ENCODE data around the gene C12orf56.

C12orf56 gene

DNA sequence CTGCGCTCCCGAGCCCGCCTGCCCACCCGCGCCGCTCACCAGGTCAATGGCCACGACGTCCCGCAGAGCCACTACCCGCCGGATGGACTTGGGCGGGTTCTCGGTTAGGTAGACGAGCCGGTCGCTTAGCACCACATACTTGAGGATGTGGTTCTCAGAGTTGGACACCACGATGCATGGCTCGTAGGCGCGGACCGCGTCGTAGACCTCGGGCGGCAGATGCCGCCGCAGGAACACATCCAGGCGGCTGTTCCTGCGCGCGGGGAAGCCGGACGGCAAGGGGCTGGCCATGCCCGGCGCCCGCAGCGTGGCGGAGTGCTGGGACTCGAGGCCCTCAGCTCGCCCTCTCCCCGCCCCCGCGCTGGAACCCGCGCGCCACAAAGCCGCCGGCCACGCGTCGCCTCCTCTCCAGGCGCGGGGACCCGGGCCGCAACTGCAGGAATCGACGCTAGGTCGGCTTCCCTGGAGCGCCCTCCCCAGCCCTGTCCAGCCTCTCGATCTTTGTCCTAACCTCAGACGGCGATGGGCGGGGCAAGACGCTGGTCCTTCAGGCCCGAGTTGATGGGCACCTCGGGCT is at the start of gene C12orf56:
Gene C12orf56 (minus strand): TSS at position 484 of the 577 bp plus-strand sequence. CDS start 193 bp downstream, at position 291.
- no peak for DNase-seq (ENCODE audit: low read depth in 2 of 2, low spot score in 1 of 2)

DNA sequence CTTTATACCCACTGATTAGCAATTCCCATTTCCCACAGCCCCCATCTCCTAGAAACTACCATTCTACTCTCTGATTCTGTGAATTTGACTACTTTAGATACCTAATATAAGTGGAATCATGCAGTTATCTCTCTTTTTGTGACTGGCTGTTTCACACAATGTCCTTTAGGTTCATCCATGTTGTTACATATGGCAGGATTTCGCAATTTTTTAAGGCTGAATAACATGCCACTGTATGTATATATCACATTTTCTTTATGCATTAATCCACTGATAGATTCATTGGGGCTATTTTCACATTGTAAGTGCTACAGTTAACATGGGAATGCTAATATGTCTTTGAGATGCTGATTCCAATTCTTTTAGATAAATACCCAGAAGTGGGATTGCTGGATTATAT is 49.5 kb upstream of the C12orf56 start:
- no peak for DNase-seq (ENCODE audit: low read depth in 2 of 2, low spot score in 1 of 2)

GRCh38 chr12:64433915-64434314 is 43.4 kb upstream of the C12orf56 start:
- DNase-seq (ENCODE audit: low read depth in 2 of 2, low spot score in 1 of 2), result no peak

- DNase-seq (ENCODE audit: low read depth in 2 of 2, low spot score in 1 of 2), result no peak
These were observed 41.2 kb upstream of the C12orf56 start for GRCh38 chr12:64431791-64432190.

DNA sequence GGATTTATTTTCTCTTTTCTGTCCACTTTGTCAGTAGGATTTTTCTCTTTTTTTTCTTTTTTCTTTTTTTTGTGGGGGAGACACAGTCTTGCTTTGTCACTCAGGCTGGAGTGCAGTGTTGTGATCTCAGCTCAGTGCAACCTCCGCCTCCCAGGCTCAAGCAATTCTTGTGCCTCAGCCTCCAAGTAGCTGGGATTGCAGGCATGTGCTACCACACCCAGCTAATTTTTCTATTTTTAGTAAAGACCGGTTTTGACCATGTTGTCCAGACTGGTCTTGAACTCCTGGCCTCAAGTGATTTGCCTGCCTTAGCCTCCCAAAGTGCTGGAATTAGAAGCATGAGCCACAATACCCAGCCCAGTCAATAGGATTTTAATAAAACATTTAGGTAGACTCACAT is 40.3 kb upstream of the C12orf56 start:
- no peak for DNase-seq (ENCODE audit: low read depth in 2 of 2, low spot score in 1 of 2)

DNA sequence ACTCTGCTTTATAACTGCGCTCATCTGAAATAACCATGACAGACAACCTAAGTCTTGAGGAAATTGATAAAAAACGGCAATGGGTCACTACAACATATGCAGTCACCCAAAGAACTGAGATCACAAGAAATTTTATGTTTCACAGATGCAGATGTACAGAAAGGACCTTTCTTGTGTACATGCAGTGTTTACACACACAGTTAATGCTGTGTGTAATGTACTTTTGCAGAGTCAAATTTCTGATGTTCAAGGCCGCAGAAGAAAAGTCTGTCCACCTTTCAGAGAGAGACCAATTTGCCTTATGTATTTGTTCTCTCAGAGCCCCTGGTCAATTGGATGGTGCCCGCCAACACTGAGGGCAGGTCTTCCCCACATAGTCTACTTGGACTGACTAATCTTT is 38.4 kb upstream of the C12orf56 start:
- no peak for DNase-seq (ENCODE audit: low read depth in 2 of 2, low spot score in 1 of 2)

DNA sequence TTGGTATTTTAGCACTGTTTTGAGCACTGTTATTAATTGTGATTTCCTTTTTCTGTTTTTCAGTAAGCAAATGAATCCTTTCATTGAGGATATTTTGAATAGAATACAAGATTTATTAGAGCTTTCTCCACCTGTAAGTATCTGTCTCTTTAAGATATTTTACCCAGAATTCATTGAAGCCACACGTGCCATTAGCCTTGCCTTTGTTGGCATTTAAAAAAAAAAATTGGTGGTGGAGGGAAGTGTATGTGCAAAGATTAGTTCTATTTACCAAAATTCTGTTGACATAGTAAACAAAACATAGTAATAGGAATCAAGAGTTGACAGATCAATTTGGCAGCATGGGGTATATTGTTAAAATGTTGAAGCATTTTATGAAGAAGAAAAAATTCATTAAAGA is 37.4 kb upstream of the C12orf56 start:
- DNase-seq (ENCODE audit: low read depth in 2 of 2, low spot score in 1 of 2), result no peak

DNA sequence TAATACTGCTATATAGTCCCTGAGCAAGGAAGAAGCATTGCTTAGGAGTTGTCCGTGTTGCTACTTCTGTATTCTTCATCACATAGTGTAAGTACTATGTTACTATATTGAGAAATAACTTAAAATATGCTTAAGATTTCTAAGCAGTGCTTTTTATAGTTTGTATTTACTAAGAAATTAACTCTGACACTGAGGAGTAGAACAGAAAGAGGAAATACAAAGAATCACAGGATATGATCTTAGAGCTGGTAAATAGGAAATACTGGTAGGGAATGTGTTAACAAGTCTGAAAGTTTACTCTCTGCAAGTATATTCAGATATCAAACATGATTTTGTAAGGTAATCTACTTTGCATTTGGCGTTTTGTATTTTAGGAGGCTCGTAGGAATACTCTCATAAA is 29.1 kb upstream of the C12orf56 start:
- DNase-seq (ENCODE audit: low read depth in 2 of 2, low spot score in 1 of 2), result no peak

GRCh38 chr12:64418209-64418608 is 27.7 kb upstream of the C12orf56 start:
- no peak for DNase-seq (ENCODE audit: low read depth in 2 of 2, low spot score in 1 of 2)

GRCh38 chr12:64413884-64414283 is 23.3 kb upstream of the C12orf56 start:
- no peak for DNase-seq (ENCODE audit: low read depth in 2 of 2, low spot score in 1 of 2)

GRCh38 chr12:64412459-64412858 is 21.9 kb upstream of the C12orf56 start:
- DNase-seq (ENCODE audit: low read depth in 2 of 2, low spot score in 1 of 2), result no peak

DNA sequence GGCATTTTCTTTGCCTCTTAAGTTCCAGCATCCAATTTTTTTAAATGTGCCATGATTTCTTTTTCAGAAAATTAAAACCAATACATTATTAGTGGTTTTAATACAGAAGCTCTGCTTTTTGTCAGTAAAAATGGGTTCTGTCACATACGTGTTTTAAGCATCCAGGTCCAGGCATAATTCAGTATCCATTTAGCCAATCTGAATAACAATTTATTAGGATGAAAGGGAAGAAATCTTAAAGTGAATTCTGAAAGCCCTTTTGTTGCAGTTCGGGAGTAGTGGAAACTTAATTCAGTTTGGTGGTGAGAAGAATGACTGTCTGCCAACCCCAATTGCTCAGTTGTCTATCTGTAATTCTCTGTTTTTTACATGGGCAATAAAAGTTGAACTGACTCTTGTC is 20.9 kb upstream of the C12orf56 start:
- DNase-seq (ENCODE audit: low read depth in 2 of 2, low spot score in 1 of 2), result no peak

DNA sequence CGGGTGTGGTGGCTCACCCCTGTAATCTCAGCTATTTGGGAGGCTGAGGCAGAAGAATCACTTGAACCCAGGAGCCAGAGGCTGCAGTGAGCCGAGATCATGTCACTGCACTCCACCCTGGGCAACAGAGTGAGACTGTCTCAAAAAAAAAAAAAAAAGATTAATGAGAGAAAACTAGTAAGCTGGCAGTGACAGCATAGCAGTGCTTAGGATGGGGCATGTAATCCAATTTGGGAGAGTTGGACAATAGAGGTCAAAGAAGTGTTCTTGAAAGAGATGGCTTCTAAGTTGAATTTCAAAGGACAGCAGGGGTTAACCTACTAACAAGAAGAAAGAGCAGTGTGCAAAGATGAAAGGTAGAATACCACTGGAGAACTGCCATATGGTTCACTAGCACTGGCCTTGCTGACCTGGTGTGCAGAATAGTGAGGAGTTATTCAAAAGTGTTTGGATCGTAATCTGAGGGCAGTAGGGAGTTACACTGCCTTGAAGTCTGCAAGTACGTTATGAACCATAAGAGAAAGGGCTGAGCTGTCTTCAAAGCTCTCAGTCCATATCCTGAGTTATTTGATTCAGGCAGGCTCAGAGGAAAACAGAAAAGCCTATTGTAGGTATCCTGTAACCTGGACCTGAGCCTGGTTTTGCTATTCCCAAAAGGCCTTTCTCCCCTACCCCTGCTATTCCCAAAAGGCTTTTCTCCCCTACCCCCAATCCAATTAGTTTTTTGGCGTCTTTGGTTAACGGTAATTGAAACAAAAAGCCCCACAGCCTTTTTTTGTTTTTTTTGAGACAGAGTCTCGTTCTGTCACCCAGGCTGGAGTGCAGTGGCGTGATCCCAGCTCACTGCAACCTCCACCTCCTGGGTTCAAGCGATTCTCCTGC is 17.0 kb upstream of the C12orf56 start:
- no peak for DNase-seq (ENCODE audit: low read depth in 2 of 2, low spot score in 1 of 2)

DNA sequence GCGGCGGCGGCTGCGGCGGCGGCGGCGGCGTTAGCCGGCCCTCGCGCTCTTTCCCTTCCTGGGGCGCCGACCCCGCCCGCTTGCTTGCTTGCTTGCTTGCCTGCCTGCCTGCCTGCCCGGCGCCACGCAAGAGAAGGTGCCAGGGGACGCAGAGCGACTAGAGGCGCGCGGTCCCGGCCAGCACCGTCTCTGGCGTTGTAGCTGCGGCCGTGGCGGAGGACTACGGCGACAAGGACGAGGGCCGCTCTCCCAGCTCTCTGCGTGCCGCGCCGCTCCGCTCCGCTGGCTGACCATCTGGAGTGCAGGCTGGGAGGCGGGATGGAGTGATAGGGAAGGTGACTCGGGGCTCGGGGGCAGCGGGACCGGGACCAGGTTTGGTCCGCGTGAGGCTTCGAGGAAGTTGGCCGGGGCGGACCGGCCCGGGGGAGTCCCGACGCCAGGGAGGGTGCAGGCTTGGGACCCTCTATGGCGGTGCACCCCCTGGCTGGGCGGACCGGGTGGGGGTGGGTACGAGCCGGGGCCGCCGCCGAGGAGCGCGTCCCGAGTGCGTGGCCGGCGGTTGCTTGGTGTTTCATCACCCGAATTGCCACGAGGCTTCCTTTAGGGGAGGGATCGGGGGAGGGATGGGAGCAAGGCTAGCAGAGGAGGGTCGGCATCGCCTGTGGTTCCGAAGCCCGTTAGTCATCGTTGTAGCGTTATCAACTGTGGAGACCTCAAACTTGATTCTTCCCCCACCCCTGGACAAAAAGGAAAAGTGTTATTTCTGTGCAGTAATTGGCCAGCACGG is 14.1 kb upstream of the C12orf56 start:
- peak; percentile 49 to 66 for DNase-seq (ENCODE audit: low read depth in 2 of 2, low spot score in 1 of 2)

GRCh38 chr12:64403707-64404469 is 13.3 kb upstream of the C12orf56 start, which contains the start of gene XPOT:
Gene XPOT (plus strand): TSS chr12:64404392. CDS start chr12:64410036, 5,644 bp downstream.
- peak; percentile 76 to 87 for DNase-seq (ENCODE audit: low read depth in 2 of 2, low spot score in 1 of 2)

DNA sequence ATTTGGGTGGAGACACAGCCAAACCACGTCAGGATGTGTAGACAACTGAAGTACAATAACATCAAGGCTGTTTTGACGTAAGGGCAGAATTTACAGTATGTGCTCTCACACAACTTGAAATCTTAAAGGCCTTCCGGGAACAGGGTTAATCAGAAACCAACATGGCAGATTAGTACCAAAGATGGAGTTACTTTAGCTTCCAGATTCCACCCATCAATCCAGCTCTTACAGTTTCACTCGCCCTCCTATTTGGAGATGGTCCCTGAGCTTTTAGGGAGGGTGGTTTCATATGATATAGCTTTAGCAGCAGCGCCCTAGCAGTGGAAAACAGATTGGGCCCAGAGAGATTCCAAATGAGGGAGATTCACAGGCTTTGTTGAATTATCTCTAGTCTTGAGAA is 11.6 kb upstream of the C12orf56 start:
- DNase-seq (ENCODE audit: low read depth in 2 of 2, low spot score in 1 of 2), result no peak

- DNase-seq (ENCODE audit: low read depth in 2 of 2, low spot score in 1 of 2), result no peak
These were observed 9.5 kb upstream of the C12orf56 start for GRCh38 chr12:64400041-64400440.

DNA sequence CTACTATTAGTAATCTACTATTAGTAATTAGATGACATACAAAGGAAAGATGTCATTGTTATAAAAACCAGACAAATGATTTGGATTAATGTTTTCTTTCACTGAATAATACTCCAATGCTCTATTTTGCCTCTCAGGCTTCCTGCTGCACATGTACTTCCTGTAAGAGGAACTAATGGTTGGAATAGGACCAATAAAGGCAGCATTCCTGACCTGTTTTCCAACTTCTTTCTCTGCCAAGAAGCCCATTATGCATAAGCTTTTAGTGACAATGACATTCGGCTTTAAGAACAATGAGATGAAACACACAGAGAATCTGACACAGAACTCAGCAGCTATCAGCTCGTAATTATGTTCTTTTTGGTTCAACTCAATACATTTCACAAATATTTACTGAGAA is 5.2 kb upstream of the C12orf56 start:
- no peak for DNase-seq (ENCODE audit: low read depth in 2 of 2, low spot score in 1 of 2)

DNA sequence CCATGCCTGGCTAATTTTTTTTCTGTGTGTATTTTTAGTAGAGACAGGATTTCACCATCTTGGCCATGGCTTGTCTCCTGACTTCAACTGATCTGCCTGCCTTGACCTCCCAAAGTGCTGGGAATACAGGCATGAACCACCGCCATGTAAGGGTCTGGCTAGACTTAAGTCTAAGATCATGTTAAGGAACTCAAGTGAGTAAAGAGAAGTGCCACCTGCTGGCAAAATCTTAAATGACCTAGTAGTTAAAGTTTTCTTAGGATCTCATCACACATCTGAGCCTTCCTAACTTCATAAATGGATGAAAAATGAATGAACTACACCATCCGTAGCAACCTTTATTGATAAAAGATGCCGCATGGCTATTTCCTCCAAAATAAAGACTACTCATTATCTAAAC is 1.7 kb upstream of the C12orf56 start:
- DNase-seq (ENCODE audit: low read depth in 2 of 2, low spot score in 1 of 2), result no peak

DNA sequence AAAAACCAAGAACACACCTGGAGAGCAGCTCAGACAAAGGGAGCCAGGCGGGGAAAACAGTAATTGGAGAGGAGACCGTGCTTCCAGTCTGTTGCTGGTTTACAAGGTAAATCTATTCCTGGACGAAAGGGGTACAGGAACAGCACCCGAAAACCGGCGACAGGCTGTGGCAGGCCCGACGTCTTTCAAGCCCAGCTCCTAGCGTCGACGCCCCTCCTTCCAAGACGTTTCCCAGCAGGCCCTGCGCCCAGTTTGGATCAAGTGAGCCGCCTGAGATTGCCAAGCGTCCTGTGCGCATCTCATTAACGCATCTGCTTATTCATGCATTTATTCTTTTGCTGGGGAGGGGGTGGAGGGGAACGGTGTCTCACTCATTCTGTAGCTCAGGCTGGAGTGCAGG is 1.4 kb downstream of the C12orf56 start:
- DNase-seq (ENCODE audit: low read depth in 2 of 2, low spot score in 1 of 2), result no peak

GRCh38 chr12:64387197-64387816 is 3.3 kb downstream of the C12orf56 start:
- DNase-seq (ENCODE audit: low read depth in 2 of 2, low spot score in 1 of 2), result no peak

Data from stimulated activated CD8-positive, alpha-beta memory T cell treated with anti-CD3 and anti-CD28 coated beads, Interleukin-4, amount 100 ng/mL, for 4 hours (primary cell).